NCI-H1694 treated with DMSO at 0.1 percent for 48 hours (cell line): ENCODE measurements around the gene PRPF19.

Experiments used
- DNase-seq: peaks from one replicate; lab custom pipeline; 2025; lab: John Stamatoyannopoulos, UW

PRPF19 gene

DNA sequence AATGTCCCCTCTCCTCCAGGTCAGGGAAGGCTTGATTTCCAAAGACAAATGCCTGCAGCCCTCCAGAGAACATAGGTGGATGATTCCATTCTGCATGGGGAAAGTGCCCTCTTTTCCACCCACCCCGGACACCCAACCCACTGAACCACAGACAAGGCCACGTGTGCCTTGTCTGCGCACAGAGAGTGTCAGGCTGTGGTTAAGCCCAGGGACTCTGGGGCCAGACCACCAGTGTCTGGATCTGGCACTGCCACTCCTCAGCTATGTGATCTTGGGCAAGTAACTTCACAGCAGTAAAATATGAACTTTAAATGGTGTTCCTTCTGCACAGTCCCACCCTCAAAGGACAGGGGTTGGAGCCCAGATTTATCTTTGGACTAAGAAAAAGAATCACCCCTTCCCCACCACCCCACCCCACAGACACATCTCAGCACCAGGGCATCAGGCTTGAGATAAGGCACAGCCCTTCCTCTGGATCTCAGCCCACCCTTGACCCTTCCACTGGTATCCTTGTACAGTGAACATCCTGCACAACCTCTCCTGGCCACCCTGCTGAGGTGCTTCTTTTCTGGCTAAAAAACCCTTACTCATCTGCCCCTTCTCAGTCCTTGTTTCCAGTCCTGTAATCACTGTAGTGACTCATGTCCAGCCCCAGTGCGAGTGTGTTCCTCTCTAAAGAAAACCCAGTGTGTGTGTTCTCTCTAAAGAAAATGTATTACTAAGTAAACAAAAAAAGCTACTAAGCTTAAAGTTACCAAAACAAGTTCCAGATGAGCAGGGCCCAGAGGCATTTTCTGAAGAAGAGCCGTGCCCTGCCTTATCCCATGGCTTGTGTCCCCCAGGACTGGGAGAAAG lies 48.8 kb downstream of the PRPF19 start:
- DNase-seq, result no peak

DNA sequence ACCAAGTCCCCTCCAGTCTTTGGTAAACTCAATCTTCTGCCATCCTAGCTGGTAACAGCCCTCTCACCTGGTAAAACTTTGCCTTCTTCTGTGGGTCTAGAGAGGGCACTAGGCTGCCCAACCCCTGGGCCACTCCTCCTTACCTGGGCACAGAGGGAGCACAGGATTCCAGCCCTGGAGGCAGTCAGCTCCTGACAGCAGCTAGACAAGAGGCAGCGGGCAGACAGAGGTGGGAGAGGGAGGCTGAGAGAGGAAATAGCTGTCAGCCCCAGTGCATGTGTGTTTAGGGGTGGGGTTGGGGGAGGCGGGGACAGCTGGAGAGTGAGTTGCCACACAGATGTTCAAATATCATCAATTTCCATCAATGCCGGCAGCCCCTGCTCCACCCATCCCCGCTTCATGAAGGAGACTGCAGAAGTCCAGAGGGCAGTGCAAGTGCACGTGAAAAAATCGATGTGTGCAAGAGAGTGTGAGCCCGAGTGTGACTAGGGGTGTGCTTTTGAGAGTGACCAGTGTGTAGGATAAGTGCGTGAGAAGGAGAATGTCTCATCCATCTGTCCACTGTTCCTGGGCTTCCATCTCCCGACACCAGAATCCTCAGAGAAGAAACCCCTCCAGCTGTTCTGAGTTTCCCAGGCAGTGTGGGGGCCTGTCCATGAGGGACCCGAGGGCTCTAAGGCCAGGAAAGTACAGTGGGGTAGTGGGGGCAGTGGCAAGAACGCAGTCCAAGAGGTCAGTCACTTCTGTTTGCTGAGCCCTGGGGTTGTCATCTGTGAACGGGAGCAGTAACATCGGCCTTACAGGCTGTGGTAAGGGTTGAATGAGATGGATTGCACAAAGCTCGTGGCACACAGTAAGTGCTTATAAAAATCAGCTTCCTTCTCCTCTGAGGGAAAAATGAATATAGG lies 50.4 kb downstream of the PRPF19 start, which contains the start of gene PTGDR2:
Gene PTGDR2, minus strand, starts transcription at position 225 of the 908 bp plus-strand sequence. CDS start 2,228 bp downstream, outside the sequence.
- DNase-seq, result no peak

DNA sequence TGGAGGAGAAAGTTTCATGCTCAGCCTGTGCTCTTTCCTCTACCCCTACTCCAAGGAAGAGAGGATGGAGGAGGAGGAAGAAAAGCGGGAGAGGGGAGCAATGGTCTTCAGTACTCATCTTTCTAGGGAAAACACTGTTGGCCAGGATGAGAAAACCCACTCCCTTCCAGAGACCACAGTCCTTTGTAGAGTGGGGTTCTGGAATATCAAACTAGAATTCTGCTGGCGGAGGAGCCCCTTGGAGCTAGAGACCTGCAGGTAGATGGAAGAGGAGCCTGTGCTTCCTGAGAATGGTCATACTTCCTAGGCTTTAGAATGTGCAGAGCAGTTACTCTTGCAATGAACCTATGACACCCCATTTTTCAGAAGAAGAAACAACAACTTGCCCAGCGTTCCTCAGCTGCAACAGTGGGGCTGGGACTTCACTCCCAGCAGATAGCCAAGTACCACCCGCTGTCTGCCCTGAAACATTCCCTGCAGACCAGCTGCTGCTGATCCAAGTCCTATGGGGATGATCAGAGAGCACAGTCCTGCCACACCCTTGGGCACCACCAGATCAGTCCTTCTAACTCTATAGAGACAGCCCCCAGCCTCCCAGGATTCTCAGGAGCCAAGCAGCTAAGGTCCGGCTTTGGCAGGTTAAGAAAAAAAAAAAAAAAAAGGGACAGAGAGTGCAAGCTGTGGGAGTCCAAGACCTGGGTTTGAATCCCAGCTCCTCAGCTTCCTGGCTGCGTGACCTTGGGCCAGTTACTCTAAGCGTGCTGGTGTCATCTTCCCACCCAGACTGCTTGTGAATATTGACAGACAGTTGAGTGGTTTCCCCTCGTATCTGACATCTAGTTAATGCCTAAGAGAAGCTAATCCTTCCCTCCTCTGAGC lies 51.3 kb downstream of the PRPF19 start:
- DNase-seq, result no peak

GRCh38 chr11:60854140-60854846 lies 52.1 kb downstream of the PRPF19 start:
- no peak for DNase-seq

- DNase-seq, result no peak
Observed at GRCh38 chr11:60852982-60853950, 53.1 kb downstream of the PRPF19 start.

DNA sequence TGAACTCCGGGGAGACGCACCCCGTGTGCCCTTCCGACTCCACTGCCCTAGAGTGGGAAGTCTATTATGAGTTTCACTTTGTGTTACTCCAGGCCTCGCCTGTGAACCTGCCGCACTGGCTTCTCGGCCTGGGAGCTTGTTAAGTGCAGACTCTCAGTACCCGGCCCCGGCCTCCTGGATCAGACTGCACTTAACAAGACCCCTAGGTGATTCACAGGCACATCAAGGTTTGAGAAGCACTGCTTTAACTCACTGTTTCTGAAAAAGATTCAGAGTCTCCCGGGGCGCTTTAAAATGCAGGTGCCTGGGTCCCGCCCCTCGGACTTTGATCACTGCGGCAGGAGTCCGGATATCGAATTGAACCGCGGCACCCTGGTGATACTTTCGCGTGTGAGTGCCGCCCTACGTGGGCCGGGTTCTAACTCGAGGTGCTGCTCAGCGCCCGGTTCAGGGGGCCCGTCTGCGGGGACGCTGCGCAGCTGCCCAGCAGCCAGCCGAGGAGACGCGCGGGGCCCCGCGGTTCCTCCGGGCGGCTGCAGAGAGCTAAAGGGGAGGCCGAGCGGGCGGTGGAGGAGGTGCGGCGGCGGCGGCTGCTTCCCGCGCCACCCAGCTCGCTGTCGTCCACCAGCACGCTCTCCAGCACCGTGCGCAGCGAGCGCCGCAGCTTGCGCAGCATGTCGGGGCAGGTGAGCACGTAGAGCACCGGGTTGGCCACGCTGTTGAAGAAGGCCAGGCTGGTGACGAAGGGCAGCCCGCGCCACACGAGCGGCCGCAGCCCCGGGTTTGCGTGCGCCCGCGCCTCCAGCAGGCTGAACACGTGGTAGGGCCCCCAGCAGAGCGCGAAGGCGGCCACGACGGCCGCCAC lies 54.0 kb downstream of the PRPF19 start:
- no peak for DNase-seq

GRCh38 chr11:60851327-60852104 lies 54.9 kb downstream of the PRPF19 start:
- DNase-seq, result no peak

- no peak for DNase-seq
Observed at GRCh38 chr11:60849641-60850520, 56.5 kb downstream of the PRPF19 start.

- no peak for DNase-seq
Observed at GRCh38 chr11:60848714-60849151, 57.7 kb downstream of the PRPF19 start.

DNA sequence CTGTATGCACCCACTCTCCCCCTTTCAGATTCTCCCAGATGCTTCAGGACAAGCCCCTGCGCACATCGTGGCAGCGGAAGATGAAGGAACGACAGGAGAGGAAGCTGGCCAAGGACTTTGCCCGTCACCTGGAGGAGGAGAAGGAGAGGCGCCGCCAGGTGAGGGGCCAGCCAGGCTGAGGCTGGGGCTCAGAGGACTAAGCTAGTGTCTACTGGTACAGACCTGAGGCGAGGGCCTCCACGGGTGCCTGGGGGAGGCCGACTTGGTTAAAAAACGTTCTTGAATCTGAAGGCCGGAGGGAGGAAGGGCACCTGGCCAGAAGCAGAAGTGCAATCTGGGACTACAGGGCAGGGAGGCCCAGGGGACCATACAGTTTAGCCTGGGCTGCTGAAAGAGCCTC lies 58.5 kb downstream of the PRPF19 start:
- no peak for DNase-seq

DNA sequence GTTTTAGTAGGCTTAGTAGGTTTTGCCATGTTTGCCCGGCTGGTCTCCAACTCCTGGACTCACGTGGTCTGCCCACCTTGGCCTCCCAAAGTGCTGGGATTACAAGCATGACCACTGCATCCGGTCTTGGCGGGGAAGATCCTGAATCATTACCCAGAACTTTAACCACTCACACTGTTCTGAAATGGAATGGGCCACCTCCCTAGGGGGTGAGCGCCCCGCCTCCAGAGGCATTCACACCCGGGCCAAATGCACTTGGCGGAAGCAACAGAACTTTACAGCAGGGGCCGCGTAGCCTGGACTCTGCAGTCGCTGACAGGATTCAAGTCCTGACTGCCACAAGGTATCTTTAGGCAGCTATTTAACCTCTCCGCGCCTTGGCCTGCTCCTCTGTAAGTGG lies 59.1 kb downstream of the PRPF19 start:
- no peak for DNase-seq

DNA sequence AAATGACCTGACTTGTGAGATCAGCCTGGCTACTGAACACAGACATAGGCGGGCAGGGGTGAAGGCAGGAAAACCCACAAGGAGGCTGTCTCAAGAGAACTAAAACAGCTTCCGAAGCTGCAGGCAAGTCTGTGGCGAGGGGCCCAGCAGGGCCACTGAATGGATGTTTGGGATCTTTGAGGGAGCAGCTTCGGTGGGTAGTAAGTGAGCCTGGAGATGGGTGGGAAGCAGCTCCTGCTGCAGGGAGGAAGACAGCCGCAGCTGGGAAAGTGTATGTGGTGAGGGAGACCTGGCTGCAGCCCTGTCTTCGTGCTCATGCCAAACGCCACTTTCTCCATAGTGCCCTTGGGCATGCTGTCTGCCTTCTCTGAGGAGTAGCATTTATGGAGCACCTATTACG lies 61.0 kb downstream of the PRPF19 start:
- DNase-seq, result no peak

DNA sequence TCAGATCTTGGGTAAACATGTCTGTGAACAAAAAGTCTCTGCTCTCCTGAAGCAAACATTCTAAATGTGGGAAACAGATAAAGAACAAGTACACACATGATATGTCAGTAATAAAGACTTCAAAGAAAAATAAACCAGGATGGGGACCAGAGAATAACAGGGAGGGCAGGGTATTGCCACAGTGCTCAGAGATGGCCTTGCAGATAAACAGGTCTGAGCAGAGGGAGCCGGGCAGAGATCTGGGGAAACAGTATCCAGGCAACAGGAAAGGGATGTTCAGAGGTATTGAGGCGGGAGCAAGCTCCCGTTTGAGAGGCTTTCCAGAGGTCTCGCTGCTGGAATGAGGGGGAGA lies 61.5 kb downstream of the PRPF19 start:
- DNase-seq, result no peak

DNA sequence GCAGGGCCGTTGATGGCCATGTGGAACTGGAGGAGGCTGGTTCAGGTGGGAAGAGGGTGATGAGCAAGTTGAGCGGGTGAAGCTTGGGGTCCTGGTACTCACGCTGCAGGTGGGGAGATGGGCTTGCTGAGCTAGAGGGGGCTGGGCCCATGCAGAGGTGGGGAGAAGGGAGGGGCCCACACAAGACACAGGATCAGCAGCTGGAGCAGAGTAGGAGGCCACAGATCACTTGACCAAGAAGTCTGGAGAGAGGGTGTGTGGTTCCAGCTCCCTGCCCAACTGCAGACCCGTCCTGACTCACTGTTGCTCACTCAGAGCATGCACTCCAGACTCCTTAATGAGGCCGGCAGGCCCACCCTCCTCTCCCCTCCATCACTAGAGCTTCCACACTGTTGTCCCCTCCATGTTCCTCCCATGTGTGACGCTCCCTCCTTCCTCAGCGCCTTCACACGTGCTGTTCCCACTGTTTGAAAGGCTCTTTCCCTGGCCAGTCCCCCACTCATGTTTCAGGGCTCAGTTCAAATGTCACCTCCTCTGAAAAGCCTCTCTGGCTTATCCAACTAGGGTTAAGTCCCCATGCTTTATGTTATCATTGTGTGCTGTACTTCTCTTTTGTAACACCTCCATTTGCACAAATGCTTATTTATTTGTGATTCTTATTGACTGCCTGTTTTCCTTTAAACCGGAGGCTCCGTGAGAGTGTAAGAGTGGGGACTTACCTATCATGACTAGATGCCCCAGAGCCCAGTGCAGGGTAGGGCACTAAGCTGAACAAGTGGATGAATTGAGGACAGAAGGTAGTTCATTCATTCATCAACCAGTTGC lies 62.1 kb downstream of the PRPF19 start:
- DNase-seq, result no peak

DNA sequence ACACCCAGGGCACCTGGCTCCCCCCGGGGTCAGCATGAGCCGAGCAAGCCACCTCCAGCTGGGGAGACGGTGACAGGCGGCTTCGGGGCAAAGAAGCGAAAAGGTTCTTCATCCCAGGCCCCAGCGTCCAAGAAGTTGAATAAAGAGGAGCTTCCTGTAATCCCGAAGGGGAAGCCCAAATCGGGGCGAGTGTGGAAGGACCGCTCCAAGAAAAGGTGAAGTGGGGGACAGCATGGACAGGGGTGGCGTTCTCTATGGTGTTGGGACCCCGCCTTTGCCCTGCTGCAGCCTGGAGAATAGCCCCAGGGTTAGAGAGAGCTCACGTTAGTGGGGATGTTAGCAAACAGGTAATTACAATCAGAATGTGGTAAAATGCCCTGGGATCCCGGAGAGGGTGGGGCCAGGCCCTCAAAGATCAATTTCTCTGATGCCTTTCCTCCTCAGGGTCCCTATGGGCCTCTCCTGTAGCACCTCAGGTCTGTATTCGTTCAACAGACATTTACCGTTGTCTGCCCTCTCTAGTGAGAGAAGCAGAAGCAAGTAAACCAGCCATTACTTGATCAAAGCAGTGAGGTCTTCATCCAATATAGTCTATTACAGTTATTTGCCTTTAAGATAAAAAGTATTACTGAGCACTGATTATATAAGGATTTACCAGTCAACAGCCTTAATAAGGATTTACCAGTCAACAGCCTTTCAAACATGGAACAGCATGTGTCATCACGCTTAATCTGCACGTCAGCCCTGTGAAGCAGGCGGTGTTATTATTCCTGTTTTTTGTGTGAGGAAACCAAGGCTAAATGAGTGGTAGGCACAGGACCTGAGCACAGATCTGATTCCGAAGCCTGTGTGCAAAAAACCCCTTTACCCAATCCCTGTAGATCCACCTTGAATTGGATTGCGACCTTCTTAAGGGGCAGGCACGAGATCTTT lies 63.5 kb downstream of the PRPF19 start:
- no peak for DNase-seq
